IMR-90 (cell line): ENCODE measurements around the gene SMTN. TPM values are rescaled to one million over a fixed set of nuclear protein-coding genes. Genes with fewer than 3 reads are reported as not detected.
"Not testable (repeated sequence)": the region's sequence is repeated elsewhere in the genome, so short reads cannot be mapped to it uniquely, and the experiment has no call there.

Experiments
- ATAC-seq: fragments of 200-7000 bp; cut with Tn5 transposase; 2 replicates; pipeline ENCODE4 v1.9.1; 2020; ENCODE audit warnings: low read depth, mild to moderate bottlenecking, moderate library complexity
- BruUV-seq: library from RNA; stranded (reverse); fragments of 400-500 nt; replicated peaks from 2 replicates; lab custom pipeline; 2021; lab: Mats Ljungman, UMichigan
- CTCF ChIA-PET: fragments of 300-600 bp; formaldehyde crosslinking; extraction: SDS; loops from one replicate; lab custom pipeline; 2021; ENCODE audit warnings: antibody characterized with exemption; lab: Yijun Ruan, JAX
- POLR2A ChIA-PET: fragments of 300-600 bp; sonication (Branson Sonifier 250); formaldehyde crosslinking; loops from one replicate; lab custom pipeline; 2022; ENCODE audit warnings: antibody characterized with exemption; ENCODE audit not compliant: unreplicated experiment; lab: Charles Lee
- DNase-seq: peaks from one replicate; pipeline ENCODE4 v3.0.0; 2013
- H2AFZ ChIP-seq: replicated peaks from 2 replicates; pipeline ENCODE3; 2013; ENCODE audit warnings: low read length, mild to moderate bottlenecking; ENCODE audit not compliant: poor library complexity
- H2AK5ac ChIP-seq: 2 replicates; pipeline ENCODE4 v1.6.1; 2013; ENCODE audit warnings: low read depth, low read length, inconsistent platforms
- H2AK9ac ChIP-seq: replicated peaks from 2 replicates; pipeline ENCODE3; 2013; ENCODE audit warnings: mild to moderate bottlenecking, low read depth, low read length, moderate library complexity; ENCODE audit not compliant: poor library complexity
- H2BK120ac ChIP-seq: 2 replicates; pipeline ENCODE4 v1.6.1; 2013; ENCODE audit warnings: low read depth, low read length, inconsistent platforms
- H2BK15ac ChIP-seq: 3 replicates; pipeline ENCODE4 v1.6.1; 2013; ENCODE audit warnings: low read depth, low read length, inconsistent platforms
- H2BK20ac ChIP-seq: 2 replicates; pipeline ENCODE4 v1.6.1; 2013; ENCODE audit warnings: low read depth, mild to moderate bottlenecking, inconsistent platforms, low read length, moderate library complexity
- H2BK5ac ChIP-seq: 2 replicates; pipeline ENCODE4 v1.6.1; 2013; ENCODE audit warnings: mild to moderate bottlenecking, low read depth, low read length, inconsistent platforms; ENCODE audit not compliant: poor library complexity, severe bottlenecking
- H3K14ac ChIP-seq: replicated peaks from 2 replicates; pipeline ENCODE4 v1.6.1; 2013; ENCODE audit warnings: low read depth, low read length, inconsistent platforms
- H3K18ac ChIP-seq: 2 replicates; pipeline ENCODE4 v1.6.1; 2013; ENCODE audit warnings: low read depth, low read length, control low read depth
- H3K23ac ChIP-seq: 2 replicates; pipeline ENCODE4 v1.6.1; 2013; ENCODE audit warnings: low read depth, low read length, inconsistent platforms
- H3K27ac ChIP-seq: 2 replicates; pipeline ENCODE4 v1.5.1; 2013; ENCODE audit warnings: mild to moderate bottlenecking, control low read depth, low read length; ENCODE audit not compliant: insufficient read depth
- H3K27me3 ChIP-seq: 2 replicates; pipeline ENCODE4 v1.6.1; 2013; ENCODE audit warnings: low read length; ENCODE audit not compliant: control insufficient read depth, insufficient read depth
- H3K36me3 ChIP-seq: 2 replicates; pipeline ENCODE4 v1.6.1; 2013; ENCODE audit warnings: low read length, mixed read lengths; ENCODE audit not compliant: control insufficient read depth, insufficient read depth
- H3K4ac ChIP-seq: 2 replicates; pipeline ENCODE4 v1.6.1; 2013; ENCODE audit warnings: low read depth, low read length, inconsistent platforms
- H3K4me1 ChIP-seq: 2 replicates; pipeline ENCODE4 v1.6.1; 2013; ENCODE audit warnings: low read length, mixed read lengths; ENCODE audit not compliant: control insufficient read depth, insufficient read depth
- H3K4me2 ChIP-seq: 2 replicates; pipeline ENCODE4 v1.6.1; 2013; ENCODE audit warnings: low read depth, mild to moderate bottlenecking, control low read depth, low read length, moderate library complexity
- H3K4me3 ChIP-seq: 2 replicates; pipeline ENCODE4 v1.5.1; 2013; ENCODE audit warnings: low read depth, mild to moderate bottlenecking, control low read depth, low read length, moderate library complexity; ENCODE audit not compliant: insufficient read depth
- H3K56ac ChIP-seq: 2 replicates; pipeline ENCODE4 v1.6.1; 2013; ENCODE audit warnings: low read length, inconsistent platforms; ENCODE audit not compliant: insufficient read depth; ENCODE audit errors: extremely low read depth
- H3K79me1 ChIP-seq, 2 experiments: 2 replicates each; pipeline ENCODE4 v1.6.1; 2013; ENCODE audit warnings: low read length in 2 of 2, inconsistent platforms in 1 of 2, low read depth in 1 of 2
- H3K9ac ChIP-seq: 2 replicates; pipeline ENCODE4 v1.6.1; 2013; ENCODE audit warnings: low read depth, low read length, control low read depth
- H3K9me1 ChIP-seq: 2 replicates; pipeline ENCODE4 v1.6.1; 2013; ENCODE audit warnings: low read length, inconsistent platforms; ENCODE audit not compliant: insufficient read depth
- H3K9me3 ChIP-seq: 2 replicates; pipeline ENCODE4 v1.6.1; 2013; ENCODE audit warnings: low read length; ENCODE audit not compliant: control insufficient read depth, insufficient read depth
- H4K20me1 ChIP-seq: 2 replicates; pipeline ENCODE4 v1.6.1; 2013; ENCODE audit warnings: low read length, inconsistent platforms; ENCODE audit not compliant: insufficient read depth
- H4K5ac ChIP-seq: 2 replicates; pipeline ENCODE4 v1.6.1; 2013; ENCODE audit warnings: mild to moderate bottlenecking, low read depth, low read length, control low read depth
- H4K8ac ChIP-seq, 2 experiments: 2 replicates each; pipeline ENCODE4 v1.6.1; 2013; ENCODE audit warnings: low read depth in 2 of 2, low read length in 2 of 2, control low read depth in 1 of 2, inconsistent platforms in 1 of 2
- H4K91ac ChIP-seq: 2 replicates; pipeline ENCODE4 v1.6.1; 2013; ENCODE audit warnings: low read depth, low read length, inconsistent platforms; ENCODE audit not compliant: insufficient read depth
- BHLHE40 ChIP-seq: fragments of 150-350 bp; IDR thresholded peaks from 2 replicates; pipeline ENCODE4 v1.6.1; 2016; ENCODE audit warnings: mild to moderate bottlenecking, low read depth, low read length
- CHD1 ChIP-seq: IDR thresholded peaks from 2 replicates; pipeline ENCODE4 v1.6.1; 2012; ENCODE audit warnings: low read depth, low read length, improper control_type of control experiment
- MAZ ChIP-seq: IDR thresholded peaks from 2 replicates; pipeline ENCODE4 v1.6.1; 2012; ENCODE audit warnings: low read depth, mild to moderate bottlenecking, low read length, improper control_type of control experiment, moderate library complexity, borderline replicate concordance
- MXI1 ChIP-seq: IDR thresholded peaks from 2 replicates; pipeline ENCODE4 v1.6.1; 2012; ENCODE audit warnings: low read depth, mild to moderate bottlenecking, low read length, moderate library complexity, borderline replicate concordance
- POLR2A ChIP-seq: IDR thresholded peaks from 2 replicates; pipeline ENCODE4 v1.6.1; 2012; ENCODE audit warnings: mild to moderate bottlenecking, low read depth, low read length
- RCOR1 ChIP-seq: IDR thresholded peaks from 2 replicates; pipeline ENCODE4 v1.6.1; 2012; ENCODE audit warnings: mild to moderate bottlenecking, low read length, improper control_type of control experiment; ENCODE audit not compliant: insufficient replicate concordance
- WGBS, 2 experiments: methylation state at CpG; one replicate each; pipeline versions ENCODE4 v1.1.5 to v1.1.7; 2013; ENCODE audit warnings: missing lambda C conversion rate in 2 of 2; ENCODE audit not compliant: insufficient read length in 1 of 2; ENCODE audit errors: extremely low coverage in 2 of 2; 5-methylcytosine and 5-hydroxymethylcytosine counted together
- dilution Hi-C: fragments of 300-500 bp; cut with HindIII; formaldehyde crosslinking; loops from one replicate; pipeline ENCODE4 v1.14.3; 2018; ENCODE audit warnings: low sequenced_read_pairs; ENCODE audit not compliant: unreplicated experiment
- in situ Hi-C: fragments of 300-500 bp; cut with MboI; formaldehyde crosslinking; loops from 3 replicates; pipeline ENCODE4 v1.14.3; 2019; ENCODE audit warnings: low sequenced_read_pairs, inconsistent platforms, mixed read lengths
- intact Hi-C: fragments of 100-400 bp; cut with micrococcal nuclease; formaldehyde crosslinking; loops from 2 replicates; pipeline ENCODE4 v1.10.0; 2022
- polyA plus RNA-seq, 3 experiments: library from polyadenylated mRNA; depleted of rRNA; stranded (reverse); fragments of >200 nt; gene quantifications; 2 replicates each; pipeline ENCODE4 v1.2.3, GENCODE V29; 2012; ENCODE audit warnings: low replicate concordance in 1 of 3
- total RNA-seq: library from RNA; depleted of rRNA; stranded (reverse); fragments of >200 nt; gene quantifications from 2 replicates; pipeline ENCODE4 v1.2.3, GENCODE V29; 2012
- TF ChIP-seq, protein P1 (sequence below): fragments of 150-350 bp; IDR thresholded peaks from 2 replicates; pipeline ENCODE4 v1.6.1; 2017; ENCODE audit warnings: mild to moderate bottlenecking, antibody characterized with exemption, low read length, low read depth

SMTN gene
- total and polyA plus RNA-seq, 2 of the 4 experiments (the other 2 are of a cell fraction), result 53.6 to 63.7 TPM

DNA sequence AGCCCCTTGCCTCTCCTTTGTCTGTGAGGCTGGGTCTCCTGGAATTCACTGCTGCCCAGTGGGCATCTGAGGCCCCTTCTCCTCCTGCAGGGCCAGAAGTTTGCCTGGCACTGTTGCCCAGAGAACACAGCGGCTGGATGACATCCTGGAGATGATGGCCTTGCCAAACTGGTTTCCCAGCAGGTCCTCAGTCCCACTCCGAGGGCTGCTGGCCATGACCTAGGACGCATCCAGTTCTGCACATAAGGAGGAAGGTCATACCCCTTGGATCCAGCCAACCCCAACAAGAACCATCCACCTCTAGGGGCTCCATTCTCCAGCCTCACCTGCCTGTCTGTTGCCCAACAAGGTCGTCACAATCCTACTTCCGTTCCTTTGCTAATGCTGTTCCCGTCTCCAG, 3.4 kb upstream of the SMTN start:
- CTCF ChIA-PET, result no interaction called here
- Histone ChIP-seq H4K91ac (no peak overlapping the region), H3K4ac (no peak overlapping the region), H3K4me2 (no peak overlapping the region), H3K9ac (no peak overlapping the region), H3K23ac (no peak overlapping the region), H4K8ac (no peak overlapping the region), H3K27ac (no peak overlapping the region), H3K56ac (no peak overlapping the region), H3K4me1 (peaks cover 6% of the 10 kb centered on the region), H3K79me1 (peaks cover 4 to 24% of the 10 kb centered on the region in 2 experiments; a peak in 3 of 4 replicates), H4K5ac (no peak overlapping the region), H4K20me1 (no peaks in the 10 kb centered on the region; the same call in 1 of the 2 replicates), H3K9me1 (peaks cover 8% of the 10 kb centered on the region), H3K27me3 (no peaks in the 10 kb centered on the region), H3K4me3 (no peak overlapping the region), H2AK9ac (no peak overlapping the region), H3K18ac (no peak overlapping the region), H3K14ac (no peak overlapping the region), H2AFZ (no peak overlapping the region), H3K9me3 (no peaks in the 10 kb centered on the region), H2BK5ac (no peak overlapping the region), H3K36me3 (no peaks in the 10 kb centered on the region), H2BK20ac (no peak overlapping the region), H2BK15ac (no peak overlapping the region), H2BK120ac (no peak overlapping the region), H2AK5ac (no peak overlapping the region; the same call in 1 of the 2 replicates)
- in situ Hi-C loops (no loop called here), dilution Hi-C loops (no loop called here), intact Hi-C loops (no loop called here)
- DNase-seq (no peak), ATAC-seq (no peak)
- POLR2A ChIA-PET, result no interaction called here
- no CpG with 5 or more reads among the region's 6 CpGs for WGBS, 2 experiments
- TF ChIP-seq MXI1 (no peak), MAZ (no peak), CHD1 (no peak), POLR2A (no peak), RCOR1 (no peak), BHLHE40 (no peak)
- TF ChIP-seq, protein P1, sequence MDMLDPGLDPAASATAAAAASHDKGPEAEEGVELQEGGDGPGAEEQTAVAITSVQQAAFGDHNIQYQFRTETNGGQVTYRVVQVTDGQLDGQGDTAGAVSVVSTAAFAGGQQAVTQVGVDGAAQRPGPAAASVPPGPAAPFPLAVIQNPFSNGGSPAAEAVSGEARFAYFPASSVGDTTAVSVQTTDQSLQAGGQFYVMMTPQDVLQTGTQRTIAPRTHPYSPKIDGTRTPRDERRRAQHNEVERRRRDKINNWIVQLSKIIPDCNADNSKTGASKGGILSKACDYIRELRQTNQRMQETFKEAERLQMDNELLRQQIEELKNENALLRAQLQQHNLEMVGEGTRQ, result no peak
- no TSS peak for BruUV-seq

DNA sequence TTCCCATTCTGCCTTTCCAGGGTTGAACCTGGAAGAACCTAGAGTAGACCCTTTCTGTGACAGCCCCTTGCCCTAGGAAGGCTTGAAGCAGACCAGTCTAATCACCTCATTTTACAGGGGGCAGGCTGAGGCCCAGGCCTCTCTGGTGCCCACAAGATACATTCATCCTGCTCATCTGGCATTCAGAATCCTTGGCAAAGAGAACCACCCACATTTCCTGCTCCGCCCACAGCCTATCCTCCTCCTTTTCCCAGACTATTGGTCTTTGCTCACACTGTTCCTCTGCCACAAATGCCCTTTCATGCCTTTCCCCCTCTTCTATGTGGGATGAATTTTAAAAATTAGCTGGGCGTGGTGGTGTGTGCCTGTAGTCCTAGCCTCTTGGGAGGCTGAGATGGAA, 2.7 kb upstream of the SMTN start:
- ATAC-seq, H4K5ac ChIP-seq, POLR2A ChIA-PET, H2BK20ac ChIP-seq, H2BK5ac ChIP-seq, H2BK120ac ChIP-seq, H3K27ac ChIP-seq, H4K20me1 ChIP-seq, H3K56ac ChIP-seq, BruUV-seq, H2BK15ac ChIP-seq, H3K27me3 ChIP-seq, H3K36me3 ChIP-seq, H3K23ac ChIP-seq, H3K9ac ChIP-seq, in situ Hi-C loops, DNase-seq, H2AK5ac ChIP-seq, H3K9me3 ChIP-seq, H3K4ac ChIP-seq, CTCF ChIA-PET, H3K18ac ChIP-seq, H3K4me2 ChIP-seq, H3K4me3 ChIP-seq, intact Hi-C loops, H2AK9ac ChIP-seq, H3K14ac ChIP-seq, dilution Hi-C loops: not testable (repeated sequence)
- peak overlapping the region; percentile 53; the same call in 1 of the 2 replicates for H4K91ac ChIP-seq
- peak overlapping the region; percentile 76 for H2AFZ ChIP-seq
- peaks cover 14% of the 10 kb centered on the region for H3K9me1 ChIP-seq
- peak overlapping the region in 1 of 2 experiments; percentile 15; a peak in 1 of 4 replicates for H4K8ac ChIP-seq
- peaks cover 13% of the 10 kb centered on the region for H3K4me1 ChIP-seq
- peaks cover 7 to 31% of the 10 kb centered on the region in 2 experiments; a peak in 3 of 4 replicates for H3K79me1 ChIP-seq
- no CpG with 5 or more reads among the region's 2 CpGs for whole genome bisulfite sequencing, 2 experiments
